IMR-90 (cell line): Measurements from ENCODE around the gene GPR84.

Source experiments
- CEBPB ChIP-seq: IDR thresholded peaks from 2 replicates; pipeline ENCODE4 v1.6.1; 2012; ENCODE audit warnings: low read depth, low read length, improper control_type of control experiment
- CHD1 ChIP-seq: IDR thresholded peaks from 2 replicates; pipeline ENCODE4 v1.6.1; 2012; ENCODE audit warnings: low read depth, low read length, improper control_type of control experiment
- CTCF ChIP-seq: conservative IDR thresholded peaks from 2 replicates; pipeline ENCODE4 v1.5.1; 2012; ENCODE audit warnings: mild to moderate bottlenecking, low read depth, low read length, improper control_type of control experiment
- FOS ChIP-seq: fragments of 150-350 bp; IDR thresholded peaks from 2 replicates; pipeline ENCODE4 v1.6.1; 2016; ENCODE audit warnings: low read depth, low read length
- MAZ ChIP-seq: IDR thresholded peaks from 2 replicates; pipeline ENCODE4 v1.6.1; 2012; ENCODE audit warnings: low read depth, mild to moderate bottlenecking, low read length, improper control_type of control experiment, moderate library complexity, borderline replicate concordance
- MXI1 ChIP-seq: IDR thresholded peaks from 2 replicates; pipeline ENCODE4 v1.6.1; 2012; ENCODE audit warnings: low read depth, mild to moderate bottlenecking, low read length, moderate library complexity, borderline replicate concordance
- POLR2A ChIP-seq: IDR thresholded peaks from 2 replicates; pipeline ENCODE4 v1.6.1; 2012; ENCODE audit warnings: mild to moderate bottlenecking, low read depth, low read length
- RAD21 ChIP-seq: IDR thresholded peaks from 2 replicates; pipeline ENCODE4 v1.6.1; 2012; ENCODE audit warnings: low read length, improper control_type of control experiment
- RCOR1 ChIP-seq: IDR thresholded peaks from 2 replicates; pipeline ENCODE4 v1.6.1; 2012; ENCODE audit warnings: mild to moderate bottlenecking, low read length, improper control_type of control experiment; ENCODE audit not compliant: insufficient replicate concordance
- RFX5 ChIP-seq: IDR thresholded peaks from 2 replicates; pipeline ENCODE4 v1.8.0; 2012; ENCODE audit warnings: low read depth, mild to moderate bottlenecking, low read length, moderate library complexity
- USF2 ChIP-seq: fragments of 150-350 bp; IDR thresholded peaks from 2 replicates; pipeline ENCODE4 v1.6.1; 2017; ENCODE audit warnings: mild to moderate bottlenecking, antibody characterized with exemption, low read length, low read depth

GRCh38 chr12:54409267-54409666 is 45.0 kb upstream of the GPR84 start:
- TF ChIP-seq CTCF (no peak), CHD1 (no peak), CEBPB (no peak), USF2 (no peak), MAZ (no peak), MXI1 (no peak), FOS (no peak), POLR2A (no peak), RAD21 (no peak), RFX5 (no peak), RCOR1 (no peak)
